ENCODE results near the gene LMO4. TPM values are rescaled to one million over a fixed set of nuclear protein-coding genes. Genes with fewer than 3 reads are reported as not detected.
A peak's percentile ranks its signal among the peaks of the same experiment; 100 is the strongest.

Gene LMO4
- total RNA-seq, 1 donor from 2014 or later = 22.6 TPM

DNA sequence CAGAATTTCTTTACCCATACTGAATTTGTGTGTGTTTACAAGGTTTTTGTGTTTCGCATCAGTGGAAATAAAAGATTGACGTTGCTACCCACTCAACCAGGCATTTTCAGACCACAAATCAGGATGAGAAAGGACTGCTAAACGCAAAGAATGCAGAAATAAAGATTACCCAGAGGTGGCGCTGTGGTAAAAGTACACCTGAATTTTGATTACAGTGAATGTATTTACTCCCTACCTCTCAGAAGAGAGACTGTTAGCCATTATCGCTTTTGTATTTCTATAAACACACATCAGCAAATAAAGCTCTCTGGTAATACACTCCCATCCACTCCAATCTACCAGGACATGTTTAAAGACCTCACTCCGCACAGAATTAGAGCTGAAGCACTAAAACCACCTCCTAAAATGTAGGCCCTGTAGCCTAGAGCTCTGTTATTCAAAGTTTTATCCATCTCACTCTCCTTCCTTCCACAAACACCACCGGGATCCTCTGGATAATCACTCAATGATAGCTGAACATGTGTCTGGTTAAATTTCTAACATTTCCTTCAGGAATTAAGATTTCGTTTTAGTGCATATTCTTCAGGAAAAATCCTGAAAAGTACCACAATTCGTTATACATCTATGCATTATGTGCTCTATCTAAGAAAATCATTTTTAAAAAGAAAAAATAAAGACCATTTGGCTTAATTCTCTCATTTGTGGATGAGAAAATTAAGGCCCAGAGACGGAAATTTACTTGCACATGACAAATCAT lies 2.5 kb upstream of the LMO4 start:
- no peak for DNase-seq (ENCODE audit: low spot score)

GRCh38 chr1:87327376-87328271 lies 1.1 kb upstream of the LMO4 start:
- DNase-seq (ENCODE audit: low spot score) = no peak
- intact Hi-C loops (cut with DNase I) = loop anchor here (5.0 to 10.0 kb wide), 3 partner anchors 175 to 737 kb away; no protein-coding TSS in a partner anchor

More for the DNA sequence above, 2.5 kb upstream of the LMO4 start:
- intact Hi-C loops (cut with DNase I) = loop anchor here (2.0 to 10.0 kb wide), 4 partner anchors 174 to 739 kb away; no protein-coding TSS in a partner anchor

GRCh38 chr1:87329051-87329525 lies 408 bp downstream of the LMO4 start:
- DNase-seq (ENCODE audit: low spot score) = peak; percentile 81
- intact Hi-C loops (cut with DNase I) = loop anchor here (5.0 to 10.0 kb wide), 3 partner anchors 177 to 736 kb away; no protein-coding TSS in a partner anchor

DNA sequence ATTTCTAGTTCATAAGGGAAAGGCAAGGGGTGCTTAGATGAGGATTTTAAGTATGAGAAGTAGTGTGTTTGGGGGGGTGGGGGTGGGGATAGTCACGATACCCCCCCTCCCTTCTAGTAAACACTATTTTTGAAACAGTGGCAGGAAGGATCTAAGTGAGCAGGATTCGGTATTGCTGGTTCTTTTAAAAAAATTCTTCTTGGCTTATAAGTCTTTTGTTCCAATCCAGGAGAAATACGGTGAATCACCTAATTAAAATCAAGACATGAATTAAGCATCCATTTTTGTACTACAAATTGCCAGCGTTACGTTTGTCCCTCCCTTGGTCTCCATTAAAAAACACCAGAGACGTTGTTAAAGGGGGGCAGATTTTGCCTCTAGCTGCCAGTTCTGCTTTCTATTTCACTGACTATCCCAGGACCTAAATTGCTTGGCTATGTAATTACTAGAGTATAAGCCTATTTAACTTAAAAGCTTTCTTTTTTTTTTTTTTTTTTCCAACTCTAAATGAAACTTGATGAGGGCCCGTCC lies 911 bp downstream of the LMO4 start:
- intact Hi-C loops (cut with DNase I) = loop anchor here (5.0 to 10.0 kb wide), 4 partner anchors 177 to 735 kb away; no protein-coding TSS in a partner anchor
- DNase-seq (ENCODE audit: low spot score) = no peak

- peak; percentile 79 for DNase-seq (ENCODE audit: low spot score)
- intact Hi-C loops (cut with DNase I) = loop anchor here (10.0 kb wide), 1 partner anchor 355 kb away; no protein-coding TSS in a partner anchor
Observed at GRCh38 chr1:87330057-87330884, 1.6 kb downstream of the LMO4 start.

- intact Hi-C loops (cut with DNase I) = loop anchor here (10.0 kb wide), 1 partner anchor 354 kb away; no protein-coding TSS in a partner anchor
Observed at GRCh38 chr1:87330885-87331364, 2.2 kb downstream of the LMO4 start.

GRCh38 chr1:87331365-87332241 lies 2.9 kb downstream of the LMO4 start:
- intact Hi-C loops (cut with DNase I) = loop anchor here (10.0 kb wide), 1 partner anchor 353 kb away; no protein-coding TSS in a partner anchor
- DNase-seq (ENCODE audit: low spot score) = peak; percentile 90

More at GRCh38 chr1:87330885-87331364, 2.2 kb downstream of the LMO4 start:
- DNase-seq (ENCODE audit: low spot score) = no peak

- no peak for DNase-seq (ENCODE audit: low spot score)
- intact Hi-C loops (cut with DNase I) = loop anchor here (10.0 kb wide), 1 partner anchor 351 kb away; no protein-coding TSS in a partner anchor
Observed at GRCh38 chr1:87333692-87334347, 5.1 kb downstream of the LMO4 start.

GRCh38 chr1:87334351-87335174 lies 5.9 kb downstream of the LMO4 start:
- intact Hi-C loops (cut with DNase I) = loop anchor here (10.0 kb wide), 1 partner anchor 350 kb away; no protein-coding TSS in a partner anchor
- DNase-seq (ENCODE audit: low spot score) = no peak

- peak; percentile 94 for DNase-seq (ENCODE audit: low spot score)
- intact Hi-C loops (cut with DNase I) = loop anchor here (10.0 kb wide), 1 partner anchor 349 kb away; no protein-coding TSS in a partner anchor
Observed at GRCh38 chr1:87335175-87335884, 6.7 kb downstream of the LMO4 start.

GRCh38 chr1:87336623-87337067 lies 8.0 kb downstream of the LMO4 start:
- no peak for DNase-seq (ENCODE audit: low spot score)
- intact Hi-C loops (cut with DNase I) = loop anchor here (10.0 kb wide), 1 partner anchor 348 kb away; no protein-coding TSS in a partner anchor

DNA sequence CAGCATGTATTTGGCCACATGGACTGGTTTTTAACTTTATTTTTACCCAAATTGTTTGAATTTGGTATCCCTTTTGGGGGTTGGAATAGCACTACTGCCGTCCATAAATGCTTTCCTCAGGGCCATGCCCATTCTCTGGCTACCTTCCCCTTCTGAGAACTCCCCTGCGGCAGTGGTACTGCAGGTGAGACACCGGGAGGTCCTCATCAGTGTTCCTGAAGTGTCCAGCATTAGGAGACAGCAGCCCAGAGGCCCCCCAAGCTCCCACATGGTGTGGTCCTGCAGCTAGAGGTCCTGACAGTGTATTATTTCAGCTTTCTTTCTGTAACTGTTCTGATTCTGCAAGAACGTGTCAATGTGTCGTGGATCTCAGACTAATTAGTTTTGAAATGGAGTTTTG lies 8.9 kb downstream of the LMO4 start:
- DNase-seq (ENCODE audit: low spot score) = no peak

DNA sequence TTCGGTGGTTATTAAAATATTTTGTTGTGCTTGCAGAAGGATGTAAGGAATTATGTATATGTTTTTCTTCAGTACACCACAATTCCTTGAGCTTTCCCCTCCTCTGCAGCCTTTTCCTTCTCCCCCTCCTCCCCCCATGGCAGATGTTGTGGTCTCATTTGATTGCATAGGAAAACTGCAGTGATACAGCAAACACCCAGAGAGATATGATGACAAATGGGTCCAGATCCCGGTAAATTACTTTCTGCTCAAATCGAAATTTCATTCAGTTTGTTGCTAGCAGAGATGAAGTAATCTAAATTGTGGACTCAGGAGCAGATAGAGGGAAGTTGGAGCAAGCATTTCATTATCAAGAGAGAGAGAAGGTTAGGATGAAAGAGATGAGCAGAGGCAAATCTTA lies 9.9 kb downstream of the LMO4 start:
- DNase-seq (ENCODE audit: low spot score) = no peak
- intact Hi-C loops (cut with DNase I) = loop anchor here (10.0 kb wide), 1 partner anchor 346 kb away; no protein-coding TSS in a partner anchor

More for the DNA sequence above, 8.9 kb downstream of the LMO4 start:
- intact Hi-C loops (cut with DNase I) = loop anchor here (10.0 kb wide), 1 partner anchor 347 kb away; no protein-coding TSS in a partner anchor

GRCh38 chr1:87344231-87344630 lies 15.6 kb downstream of the LMO4 start:
- no peak for DNase-seq (ENCODE audit: low spot score)
- intact Hi-C loops (cut with DNase I) = no loop called here

Measured in cardiac septum (tissue), 1 donor.